Right kidney (tissue), 1 donor: ENCODE measurements around the gene GPC6.

Experiments used
- DNase-seq: peaks from one replicate; pipeline ENCODE4 v3.0.0-alpha.2; 2016

The GPC6 gene

GRCh38 chr13:93368718-93369117 is 142.1 kb downstream of the GPC6 start:
- no peak for DNase-seq

GRCh38 chr13:93372856-93373255 is 146.2 kb downstream of the GPC6 start:
- DNase-seq = no peak

DNA sequence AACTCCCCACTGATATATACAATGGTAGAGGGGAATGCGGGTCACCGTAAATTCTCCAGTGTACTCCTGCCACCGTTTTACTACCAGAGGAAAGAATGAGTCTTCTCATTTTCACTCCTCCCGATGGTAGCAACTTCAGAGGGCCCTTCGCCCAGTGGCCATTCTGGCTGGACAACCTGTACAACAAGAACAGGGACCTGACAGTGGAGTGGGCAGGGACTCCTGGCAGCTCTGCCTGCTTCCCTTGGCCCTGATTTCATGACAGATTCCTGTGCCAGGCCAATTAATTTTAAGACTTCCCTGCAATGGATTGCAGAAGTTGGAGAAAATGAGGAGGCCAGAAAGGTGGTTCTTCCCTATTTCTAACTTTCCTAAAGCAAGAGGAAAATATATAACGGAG is 148.9 kb downstream of the GPC6 start:
- no peak for DNase-seq

GRCh38 chr13:93377196-93377595 is 150.6 kb downstream of the GPC6 start:
- no peak for DNase-seq

DNA sequence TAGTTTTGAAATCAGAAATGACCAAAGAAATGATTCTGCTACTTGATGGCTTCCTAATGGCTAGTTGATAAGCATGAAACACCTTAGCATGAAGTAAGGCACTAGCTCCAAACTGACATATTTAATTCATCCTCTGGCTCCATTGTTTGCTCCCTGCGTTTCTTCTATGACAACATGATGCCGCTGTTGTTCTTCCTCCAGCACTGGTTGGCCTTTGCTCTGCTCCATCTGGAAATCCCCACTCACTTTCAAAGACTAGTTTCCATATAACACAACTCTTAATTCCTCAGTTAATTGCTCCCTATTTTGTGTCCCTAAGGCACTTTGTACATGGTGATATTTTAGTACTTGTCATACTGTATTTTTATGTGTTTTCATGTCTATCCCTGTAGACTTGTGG is 151.6 kb downstream of the GPC6 start:
- DNase-seq = no peak

DNA sequence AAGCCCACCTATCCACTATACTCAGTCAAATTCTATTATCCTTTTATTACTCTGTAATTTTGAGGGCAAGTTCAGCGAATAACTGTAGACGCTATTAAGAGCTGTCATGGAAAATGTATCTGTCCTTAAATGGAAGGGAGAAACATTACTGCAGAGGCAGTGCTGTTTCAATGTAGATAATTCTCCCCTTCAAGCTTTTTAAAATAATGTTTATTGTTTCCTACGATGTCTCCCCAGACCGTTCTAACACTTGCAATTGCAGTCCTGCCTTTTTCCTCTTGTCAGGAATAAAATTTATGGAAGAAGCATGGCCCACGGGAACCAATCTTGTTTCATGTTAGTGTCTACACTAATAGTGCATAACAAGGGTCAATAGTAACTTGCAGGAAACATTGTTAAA is 159.5 kb downstream of the GPC6 start:
- no peak for DNase-seq

- no peak for DNase-seq
These were observed 162.1 kb downstream of the GPC6 start for GRCh38 chr13:93388701-93389100.

DNA sequence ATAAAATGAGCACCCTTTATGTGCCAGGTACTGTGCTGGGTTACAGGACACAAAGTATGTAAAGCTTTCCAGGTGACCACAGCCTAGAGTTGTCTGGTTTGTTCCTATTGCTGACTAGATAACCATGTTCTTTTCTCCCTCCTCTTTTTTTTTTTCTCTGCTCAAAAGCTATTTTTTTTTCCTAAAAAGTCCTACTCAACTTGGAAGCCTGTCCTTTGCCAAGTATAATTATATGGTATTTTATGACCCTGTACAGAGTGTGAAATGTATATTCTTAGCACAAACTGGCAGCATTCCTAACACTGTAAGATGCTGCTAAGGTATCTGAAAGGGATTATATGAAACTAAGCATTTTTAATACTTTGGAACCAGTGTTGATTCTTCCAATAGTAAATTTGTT is 171.0 kb downstream of the GPC6 start:
- DNase-seq = no peak

DNA sequence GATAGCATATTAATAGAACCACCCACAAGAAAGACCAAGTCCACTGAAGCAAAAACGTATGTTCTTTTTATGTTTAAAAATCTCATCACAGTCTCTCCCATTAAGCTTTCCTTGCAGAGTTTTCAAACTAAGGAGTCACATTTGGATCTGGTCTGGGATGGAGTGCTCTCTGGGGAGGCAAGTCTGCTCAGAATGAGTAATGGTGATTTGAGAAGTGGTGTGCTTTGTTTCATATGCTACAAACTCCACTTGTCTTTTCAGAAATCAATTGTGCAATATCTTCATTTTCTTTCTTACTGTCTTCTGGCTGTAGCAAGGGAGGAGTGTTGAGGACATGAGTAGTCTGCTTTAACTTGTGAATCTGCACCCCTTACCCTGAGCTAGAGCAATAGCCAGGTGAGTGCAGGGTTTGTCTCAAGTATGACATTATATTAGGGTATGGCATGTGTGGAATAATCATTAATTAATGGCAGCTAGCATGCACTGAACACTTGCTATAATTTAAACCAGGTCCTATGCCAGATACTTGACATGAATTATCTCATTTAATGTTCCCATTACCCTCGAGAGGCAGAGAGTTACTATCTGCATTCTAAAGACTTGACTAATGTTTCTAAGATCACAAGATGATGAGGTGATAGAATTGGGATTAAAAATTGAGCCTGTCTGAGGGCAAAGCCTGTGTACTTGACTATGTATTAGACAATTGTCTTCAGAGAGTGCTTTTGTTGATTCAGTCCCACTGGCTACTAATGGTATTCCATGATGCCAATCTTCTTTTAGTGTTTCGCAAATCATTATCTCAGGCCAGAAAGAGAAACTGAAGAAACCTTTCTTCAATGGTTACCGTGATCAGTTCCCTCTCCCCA is 171.8 kb downstream of the GPC6 start:
- no peak for DNase-seq

DNA sequence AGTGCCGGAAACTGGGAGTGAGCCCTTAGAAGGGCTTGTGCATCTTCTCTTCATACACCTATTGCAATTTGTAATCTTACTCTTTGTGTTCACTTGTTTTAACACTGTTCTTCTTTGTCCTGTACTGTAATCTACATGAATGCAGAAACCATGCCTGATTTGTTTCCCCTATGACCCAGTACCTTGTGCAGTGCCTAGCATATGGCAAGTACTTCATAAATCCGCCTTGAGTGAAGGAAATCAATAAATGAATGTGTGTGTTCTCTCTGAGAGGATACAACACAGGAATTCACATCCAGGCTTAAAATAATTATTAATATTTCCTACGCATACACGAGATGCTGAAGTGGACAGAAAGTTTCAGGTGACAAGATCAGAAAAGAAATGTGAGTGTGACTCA is 172.6 kb downstream of the GPC6 start:
- no peak for DNase-seq

- DNase-seq = no peak
These were observed 179.5 kb downstream of the GPC6 start for GRCh38 chr13:93406136-93406535.

DNA sequence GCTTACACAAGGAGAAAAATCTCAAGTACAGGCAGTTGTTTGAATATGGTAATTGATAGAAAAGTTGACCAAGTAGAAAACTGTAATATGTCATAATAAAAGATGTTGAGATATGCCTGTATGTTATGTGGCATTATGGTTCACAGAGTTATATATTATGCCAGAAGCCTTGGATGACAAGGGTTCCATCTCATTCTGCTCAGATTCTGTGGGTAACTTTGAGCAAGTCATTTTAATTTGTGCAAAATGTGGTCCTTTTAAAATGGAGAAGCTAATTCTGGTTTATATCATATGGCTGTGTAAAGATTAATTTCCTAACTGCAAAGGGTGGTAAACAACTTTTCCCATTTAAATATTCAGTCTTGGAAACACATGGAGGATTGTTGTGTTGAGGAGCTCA is 180.9 kb downstream of the GPC6 start:
- DNase-seq = no peak

DNA sequence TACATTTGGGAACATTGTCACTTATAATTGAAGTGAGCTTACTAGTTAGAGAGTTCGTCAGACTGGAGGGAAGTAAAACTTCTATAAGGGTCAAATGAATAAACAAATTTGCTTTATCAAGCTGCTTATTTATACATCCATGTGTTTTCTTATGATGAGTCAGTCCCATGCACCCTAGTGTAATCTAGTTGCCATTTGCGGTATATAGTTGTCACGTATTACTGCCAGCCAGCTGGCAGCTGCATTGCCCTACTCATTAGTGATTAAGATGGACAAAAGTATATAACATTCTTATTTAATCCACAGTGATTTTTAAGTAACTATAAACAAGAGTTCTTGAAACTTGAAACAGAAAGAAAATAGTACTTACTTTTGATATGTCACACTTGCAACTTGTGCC is 182.4 kb downstream of the GPC6 start:
- DNase-seq = no peak

- no peak for DNase-seq
These were observed 183.2 kb downstream of the GPC6 start for GRCh38 chr13:93409816-93410215.

- no peak for DNase-seq
These were observed 184.6 kb downstream of the GPC6 start for GRCh38 chr13:93411186-93411680.

DNA sequence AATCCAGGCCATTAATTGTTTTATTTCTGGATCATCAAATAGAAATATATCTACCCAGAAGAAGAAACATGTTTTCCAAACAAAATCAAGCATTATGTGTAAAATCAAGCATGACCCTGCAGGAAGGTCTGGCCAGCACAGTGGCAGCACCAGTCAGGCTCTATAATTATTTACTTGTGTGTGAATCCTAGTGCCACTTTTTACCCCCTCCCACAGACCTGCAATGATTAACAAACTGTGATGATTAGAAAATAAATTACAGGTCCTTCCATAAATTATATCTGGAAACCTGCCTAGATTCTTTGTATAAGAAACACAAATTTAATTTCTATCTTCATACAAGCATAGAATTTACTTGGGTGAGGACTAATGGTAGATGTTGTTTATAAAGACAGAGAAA is 186.1 kb downstream of the GPC6 start:
- DNase-seq = no peak

GRCh38 chr13:93413972-93414717 is 187.5 kb downstream of the GPC6 start:
- DNase-seq = no peak

DNA sequence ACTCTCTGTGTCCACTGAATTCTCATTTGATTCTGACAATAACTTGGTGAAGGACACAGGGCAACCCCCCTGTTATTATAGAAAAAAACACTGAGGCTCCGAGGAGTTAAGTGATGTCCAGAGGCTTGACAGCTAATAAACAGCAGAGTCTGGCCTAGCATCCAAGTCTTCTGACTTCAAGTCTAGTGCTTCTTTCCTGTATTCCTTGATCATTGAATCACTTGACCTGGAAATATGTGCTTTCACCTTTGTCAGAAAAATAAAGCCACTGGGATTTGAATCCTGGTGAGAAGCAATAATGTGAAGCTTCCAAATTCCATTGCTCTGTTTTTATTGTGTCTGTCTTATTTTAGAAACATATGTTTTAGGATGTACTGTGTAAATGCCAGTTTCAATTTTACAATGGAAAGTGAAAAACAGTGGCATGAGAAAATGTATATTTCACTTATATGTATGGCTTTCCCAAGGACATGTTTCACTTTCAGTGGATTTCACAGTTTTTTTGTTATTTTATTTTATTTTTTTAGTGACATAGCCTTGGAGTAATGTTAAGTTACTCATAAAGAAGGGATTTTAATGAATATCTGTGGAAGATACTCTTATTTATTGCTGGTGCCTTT is 190.2 kb downstream of the GPC6 start:
- DNase-seq = no peak

- DNase-seq = no peak
These were observed 191.8 kb downstream of the GPC6 start for GRCh38 chr13:93418398-93418797.

DNA sequence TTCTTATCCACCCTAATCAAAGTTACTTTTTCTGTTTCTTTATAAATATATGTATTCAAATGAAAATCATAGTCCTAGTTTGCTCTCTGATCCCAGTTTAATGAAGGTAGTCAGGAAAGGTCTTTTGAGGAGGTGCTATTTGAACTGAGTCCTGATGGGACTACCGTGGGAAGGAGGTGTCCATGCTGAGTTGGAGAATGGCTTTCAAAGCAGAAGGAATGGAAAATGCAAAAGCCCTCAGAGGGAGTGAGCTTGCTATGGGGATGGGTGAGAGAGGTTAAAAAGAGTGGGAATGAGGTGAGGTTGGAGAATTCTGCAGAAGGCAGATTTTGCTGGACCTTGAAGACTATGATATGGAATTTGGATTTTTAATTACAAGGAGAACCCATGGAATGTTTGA is 193.6 kb downstream of the GPC6 start:
- DNase-seq = no peak

GRCh38 chr13:93420887-93421286 is 194.3 kb downstream of the GPC6 start:
- DNase-seq = no peak

- no peak for DNase-seq
These were observed 196.5 kb downstream of the GPC6 start for GRCh38 chr13:93422980-93423543.

- no peak for DNase-seq
These were observed 198.8 kb downstream of the GPC6 start for GRCh38 chr13:93425411-93425810.
